GM18508 (cell line): ENCODE data around the gene GTF2A2.
"Not testable (repeated sequence)": the region's sequence is repeated elsewhere in the genome, so short reads cannot be mapped to it uniquely, and the experiment has no call there.

ENCODE experiments used
- ATAC-seq: cut with Tn5 transposase; IDR thresholded peaks from one replicate; pipeline ENCODE4 v1.9.1; 2021; ENCODE audit warnings: moderate number of reproducible peaks; ENCODE audit not compliant: insufficient read depth, unreplicated experiment

Gene GTF2A2, protein sequence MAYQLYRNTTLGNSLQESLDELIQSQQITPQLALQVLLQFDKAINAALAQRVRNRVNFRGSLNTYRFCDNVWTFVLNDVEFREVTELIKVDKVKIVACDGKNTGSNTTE

DNA sequence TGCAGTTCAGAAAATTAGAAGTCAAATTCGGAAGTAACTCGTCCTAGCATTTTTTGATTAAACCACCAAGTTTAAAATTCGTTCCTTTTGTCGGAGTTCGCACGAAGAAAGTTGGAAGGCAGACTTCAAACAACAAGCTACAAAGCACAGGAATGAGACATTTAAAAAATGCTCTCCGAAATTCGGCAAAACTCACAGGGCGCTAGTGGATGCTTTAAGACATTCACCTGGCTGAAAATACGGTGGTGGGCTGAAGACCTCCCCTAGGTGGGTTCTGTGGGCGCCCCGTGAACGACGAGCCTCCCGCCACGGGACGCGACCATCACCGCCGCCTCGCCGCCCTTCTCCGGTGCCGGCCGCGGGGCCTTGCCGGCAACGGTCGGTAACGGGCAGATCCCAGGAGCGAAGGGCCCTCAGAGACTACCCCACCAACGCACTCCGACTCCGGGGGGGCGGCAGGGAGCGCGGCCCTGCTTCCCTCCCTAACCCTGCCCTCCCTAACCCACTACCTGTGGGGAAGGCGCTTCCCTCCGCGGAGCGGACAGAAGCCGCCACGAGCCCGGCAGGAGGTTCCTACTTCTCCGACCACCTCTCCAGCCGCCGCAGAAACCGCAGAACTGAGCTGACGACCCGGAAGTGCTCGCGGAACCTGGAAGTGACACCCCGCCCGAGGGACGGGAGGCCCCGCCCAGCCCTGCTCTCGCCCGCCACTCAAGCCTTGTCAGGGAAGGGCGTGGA, at the start of gene GTF2A2:
Gene GTF2A2, minus strand, starts transcription at position 619 of the 738 bp plus-strand sequence. CDS start 5,238 bp downstream, outside the sequence.
- ATAC-seq, result no peak

DNA sequence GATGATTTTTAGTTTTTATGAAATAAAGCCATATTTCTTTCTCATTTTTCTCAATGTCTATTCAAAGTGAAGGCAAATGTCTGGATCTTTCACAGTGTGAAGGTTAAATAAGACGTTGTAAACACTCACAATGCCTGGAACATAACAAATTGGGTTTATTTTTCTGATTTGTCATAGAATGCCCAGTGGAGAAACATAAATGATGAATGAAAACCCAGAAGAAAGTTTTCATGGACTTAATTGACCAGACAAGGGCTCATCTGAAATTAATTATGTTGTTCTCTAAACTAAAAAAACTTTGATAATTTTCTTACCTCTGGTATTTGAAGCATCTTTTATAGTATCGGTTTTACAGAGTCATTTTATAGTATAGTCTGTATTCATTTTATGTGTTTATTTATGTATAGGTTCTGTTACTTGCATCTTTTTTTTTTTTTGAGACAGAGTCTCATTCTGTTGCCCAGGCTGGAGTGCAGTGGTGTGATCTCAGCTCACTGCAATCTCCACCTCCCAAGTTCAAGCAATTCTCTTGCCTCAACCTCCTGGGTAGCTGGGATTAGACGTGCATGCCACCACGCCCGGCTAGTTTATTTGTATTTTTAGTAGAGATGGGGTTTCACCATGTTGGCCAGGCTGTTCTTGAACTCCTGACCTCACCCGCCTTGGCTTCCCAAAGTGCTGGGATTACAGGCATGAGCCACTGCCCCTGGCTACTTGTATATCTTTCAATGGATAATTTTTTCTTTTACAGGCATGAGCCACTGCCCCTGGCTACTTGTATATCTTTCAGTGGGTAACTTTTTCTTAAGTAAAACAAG, 46.9 kb upstream of the GTF2A2 start:
- ATAC-seq, result no peak

DNA sequence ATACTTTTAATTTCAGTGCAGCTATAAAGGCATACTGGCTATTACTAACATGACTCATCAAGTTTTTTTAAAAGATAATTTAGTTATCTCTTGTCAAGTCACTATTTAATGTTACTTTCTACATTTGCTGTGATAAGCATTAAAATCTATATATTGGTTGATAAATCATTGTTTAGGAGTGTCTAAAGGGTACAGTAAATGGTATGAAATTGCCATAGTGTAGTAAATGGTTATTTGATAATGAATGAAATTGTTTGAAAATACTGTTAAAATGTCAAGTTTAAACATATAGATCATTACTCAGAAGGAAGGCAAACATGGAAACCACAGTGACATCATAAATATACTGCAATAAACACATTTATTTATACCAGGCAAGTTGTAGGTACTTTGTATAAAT, 45.0 kb upstream of the GTF2A2 start:
- ATAC-seq, result no peak

DNA sequence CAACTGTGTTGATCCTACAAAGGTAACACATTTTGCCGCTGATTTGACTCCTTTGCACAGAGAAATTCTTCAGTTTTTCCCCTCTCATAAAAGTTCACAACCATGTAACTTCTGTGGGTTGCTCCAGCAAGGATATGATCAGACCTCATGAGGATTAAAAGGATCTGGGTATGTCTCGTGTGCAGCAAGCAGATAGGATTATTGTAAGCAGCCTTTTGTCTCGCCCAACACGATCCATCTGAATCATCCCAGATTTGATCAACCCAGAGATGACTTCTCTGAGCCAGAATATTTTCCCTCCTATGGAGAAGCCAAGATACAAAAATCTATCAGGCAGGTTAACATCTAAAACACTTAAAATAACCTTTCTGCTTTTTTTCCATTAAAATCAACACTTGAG, 44.6 kb upstream of the GTF2A2 start:
- no peak for ATAC-seq

DNA sequence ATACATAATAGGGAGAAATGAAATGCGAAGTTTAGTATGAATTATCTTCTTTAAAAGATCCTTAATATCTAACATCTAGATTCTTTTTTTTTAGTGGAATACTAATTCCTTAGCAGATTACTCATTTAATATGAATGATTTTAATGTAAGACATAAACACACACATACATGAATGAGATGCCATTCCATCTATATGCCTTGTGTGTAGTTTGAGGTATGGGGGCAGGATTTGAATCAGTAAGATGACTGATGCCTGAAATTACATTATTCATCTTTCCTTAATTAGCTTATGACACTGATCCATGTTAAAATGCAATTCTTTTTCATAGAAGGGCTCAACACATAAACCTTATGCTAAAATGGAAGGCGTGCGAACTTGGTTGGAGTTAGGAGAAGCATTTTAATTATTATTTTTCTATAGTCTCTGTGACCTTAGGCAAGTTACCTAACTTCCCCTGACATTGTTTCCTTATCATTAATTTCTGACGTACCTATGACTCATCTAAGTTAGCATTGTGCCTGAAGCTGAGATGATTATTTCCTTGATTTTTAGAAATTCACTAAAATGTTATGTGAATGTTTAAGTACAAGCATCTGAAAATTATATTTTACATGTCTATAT, 42.6 kb upstream of the GTF2A2 start:
- no peak for ATAC-seq

DNA sequence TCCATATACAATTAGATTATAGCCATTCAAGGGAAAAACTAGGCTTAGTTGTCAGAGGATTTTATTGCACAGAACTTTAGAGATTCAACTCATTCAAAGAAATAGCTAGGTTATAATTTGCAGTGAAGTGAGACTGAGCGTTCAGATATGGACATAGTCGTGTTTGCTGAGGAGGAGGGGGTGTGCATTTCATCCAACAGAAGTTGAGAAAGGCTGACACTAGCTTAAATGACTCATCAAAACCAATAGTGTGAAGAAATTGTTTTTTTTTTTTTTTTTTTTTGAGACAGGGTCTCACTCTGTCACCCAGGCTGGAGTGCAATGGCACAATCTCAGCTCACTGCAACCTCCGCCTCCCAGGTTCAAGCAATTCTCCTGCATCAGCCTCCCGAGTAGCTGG, 40.8 kb upstream of the GTF2A2 start:
- ATAC-seq, result not testable (repeated sequence)

DNA sequence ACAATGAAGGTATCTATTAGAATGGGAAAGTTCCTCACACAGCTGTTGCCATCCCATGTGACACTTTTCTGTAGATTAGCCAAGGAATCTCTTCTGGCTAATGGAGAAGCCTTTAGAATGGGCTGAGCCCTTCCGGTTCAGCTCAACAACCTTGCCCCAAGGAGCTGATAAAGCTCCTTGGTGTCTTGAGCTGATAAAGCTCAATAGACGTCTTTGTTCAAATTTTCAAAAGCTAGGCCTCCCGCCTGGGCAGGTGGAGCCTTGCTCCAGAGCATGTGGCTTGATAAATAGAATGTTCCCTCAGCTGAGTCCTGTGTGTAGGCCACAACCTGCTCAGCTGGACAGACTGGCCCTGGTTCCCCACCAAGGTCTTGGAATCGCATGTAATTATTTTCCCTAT, 39.0 kb upstream of the GTF2A2 start:
- no peak for ATAC-seq

DNA sequence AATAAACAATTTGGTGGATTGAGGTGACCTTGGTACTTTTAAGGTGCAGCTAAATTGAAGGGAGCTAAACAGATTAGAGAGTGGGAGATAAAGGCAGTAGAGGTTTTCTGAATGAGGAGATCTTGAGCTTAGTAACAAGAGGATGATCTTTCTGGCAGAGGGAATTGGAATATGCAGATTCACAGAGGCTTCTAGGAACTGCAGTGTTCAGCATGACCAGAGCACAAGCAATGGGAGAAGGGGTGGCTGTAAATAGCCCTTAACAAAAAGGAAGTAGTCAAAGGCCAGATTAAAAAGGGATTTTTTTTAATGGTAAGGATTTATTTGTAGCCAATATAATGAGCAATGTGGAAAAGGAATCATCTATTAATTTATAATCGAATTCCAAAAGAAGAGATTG, 37.5 kb upstream of the GTF2A2 start:
- ATAC-seq, result no peak

DNA sequence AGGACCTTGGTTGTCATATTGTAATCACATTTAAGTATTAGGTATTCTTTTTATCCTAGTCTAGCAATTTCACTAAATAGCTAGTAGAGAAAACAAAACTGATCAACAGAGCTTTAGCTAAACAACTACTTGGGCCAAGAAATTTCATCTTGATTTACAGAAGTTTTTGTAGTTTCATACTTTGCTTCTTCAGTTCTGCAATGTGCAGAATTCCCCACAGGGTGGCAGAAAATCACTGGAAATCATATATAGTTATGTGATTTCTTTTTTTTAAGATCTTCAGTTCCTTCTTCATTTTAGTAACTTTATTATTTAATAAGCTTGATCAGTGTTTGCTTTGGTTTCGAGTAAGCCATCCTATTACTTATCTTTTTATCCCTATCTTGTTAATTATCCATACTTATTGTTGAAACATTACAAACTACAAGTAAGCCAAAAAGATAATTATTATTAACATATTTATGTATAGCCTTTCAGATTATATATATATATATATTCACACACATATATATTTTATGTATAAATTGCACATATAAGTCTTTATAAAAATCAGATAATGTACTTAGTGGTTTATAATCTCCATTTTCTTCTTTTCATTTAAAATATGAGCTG, 34.0 kb upstream of the GTF2A2 start:
- ATAC-seq, result no peak

DNA sequence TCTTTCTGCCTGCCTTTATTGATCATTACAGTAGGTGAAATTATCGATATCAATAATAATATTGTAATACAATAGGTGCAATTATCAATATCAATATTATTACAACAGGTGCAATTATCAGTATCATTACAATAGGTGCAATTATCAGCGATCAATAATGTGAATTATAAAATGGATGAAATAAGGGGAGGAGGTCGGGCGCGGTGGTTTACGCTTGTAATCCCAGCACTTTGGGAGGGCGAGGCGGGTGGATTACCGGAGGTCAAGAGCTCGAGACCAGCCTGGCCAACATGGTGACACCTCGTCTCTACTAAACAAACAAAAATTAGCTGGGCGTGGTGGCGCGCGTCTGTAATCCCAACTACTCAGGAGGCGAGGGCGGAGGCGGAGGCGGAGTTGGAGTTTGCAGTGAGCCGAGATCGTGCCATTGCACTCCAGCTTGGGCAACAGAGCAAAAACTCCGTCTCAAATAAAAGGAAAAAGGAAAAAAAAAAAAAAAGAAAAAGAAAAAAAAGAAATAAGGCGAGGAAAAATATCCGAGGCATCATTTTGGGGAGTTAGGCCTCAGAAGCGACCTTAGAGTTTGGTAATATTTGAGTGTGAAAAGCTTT, 32.4 kb upstream of the GTF2A2 start:
- no peak for ATAC-seq

DNA sequence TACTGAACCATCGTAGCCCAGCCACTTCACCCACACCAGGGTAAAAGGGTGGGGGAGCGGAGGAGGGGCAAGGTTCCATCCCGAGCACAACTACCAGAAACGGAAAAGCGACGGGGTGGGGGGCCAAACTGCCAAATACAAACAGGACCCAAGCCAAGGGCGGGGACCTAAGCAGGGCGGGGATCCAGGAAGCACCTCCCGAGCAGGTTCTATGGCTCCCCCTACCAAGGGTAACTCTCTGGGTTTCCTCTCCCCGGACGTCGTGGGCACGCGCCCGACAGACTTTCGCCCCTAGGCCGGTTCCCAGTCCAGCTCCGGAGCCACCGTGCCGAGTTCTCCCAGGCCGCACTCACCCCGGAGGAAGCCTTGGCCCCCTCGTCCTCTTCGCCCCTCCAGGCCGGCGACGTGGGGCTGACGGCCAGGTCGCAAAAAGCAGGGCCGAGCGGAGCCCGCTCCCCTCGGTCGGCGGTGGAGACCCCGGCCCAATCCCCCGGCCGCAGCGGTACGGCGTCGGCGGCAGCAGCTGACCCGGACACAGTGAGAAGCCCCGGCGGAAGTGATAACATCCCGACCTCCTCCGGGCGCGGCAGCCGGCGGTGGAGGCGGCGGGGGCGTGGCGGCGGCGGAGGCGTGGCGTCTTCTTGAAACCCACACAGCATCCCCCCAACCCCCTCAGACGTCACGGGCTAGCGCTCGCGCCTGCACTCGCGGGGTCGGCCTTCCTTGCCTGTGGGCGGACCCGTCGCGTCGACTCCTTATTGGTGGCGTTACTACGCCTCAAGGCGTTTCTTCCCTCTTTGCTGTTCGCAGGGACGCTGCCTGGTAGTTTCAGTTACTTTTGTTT, 31.7 kb upstream of the GTF2A2 start, which contains the start of gene BNIP2:
Gene BNIP2, minus strand, starts transcription at position 539 of the 844 bp plus-strand sequence. CDS start 6,863 bp downstream, outside the sequence.
- peak; percentile 50 for ATAC-seq

DNA sequence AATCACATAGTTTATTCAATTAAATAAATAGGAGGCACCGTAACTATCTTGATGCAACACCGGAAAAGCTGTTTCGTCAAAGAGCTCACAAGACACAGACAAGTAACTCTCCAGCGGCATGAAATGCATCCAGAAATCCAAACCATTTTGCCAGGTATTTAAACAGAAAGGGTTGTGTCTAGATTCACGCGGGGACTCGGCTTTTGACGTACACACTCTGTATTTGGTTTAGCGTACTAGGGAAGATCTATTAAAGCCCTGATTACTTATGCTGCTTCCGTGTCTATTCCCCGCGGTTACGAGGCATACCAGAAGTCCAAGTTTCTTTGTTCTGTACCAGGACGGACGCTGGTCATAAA, 31.1 kb upstream of the GTF2A2 start:
- no peak for ATAC-seq

DNA sequence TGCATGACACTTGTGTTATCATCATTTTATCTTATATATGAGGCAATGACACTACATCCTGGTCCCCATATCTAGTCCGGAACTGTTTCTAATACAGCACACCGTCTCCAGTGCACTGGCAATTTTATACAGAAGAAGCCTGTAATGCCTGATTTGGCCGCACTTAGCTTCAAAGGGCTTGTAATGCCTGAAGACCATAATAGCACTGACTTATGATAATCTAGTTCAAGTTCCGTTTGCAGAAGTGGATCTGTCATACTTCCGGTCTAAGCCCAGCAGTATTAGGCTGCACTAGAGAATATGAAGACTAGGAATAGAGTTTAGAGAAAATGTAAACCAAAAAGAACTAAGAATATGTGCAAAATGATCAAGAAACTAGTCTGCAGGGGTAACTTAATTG, 30.5 kb upstream of the GTF2A2 start:
- ATAC-seq, result no peak

DNA sequence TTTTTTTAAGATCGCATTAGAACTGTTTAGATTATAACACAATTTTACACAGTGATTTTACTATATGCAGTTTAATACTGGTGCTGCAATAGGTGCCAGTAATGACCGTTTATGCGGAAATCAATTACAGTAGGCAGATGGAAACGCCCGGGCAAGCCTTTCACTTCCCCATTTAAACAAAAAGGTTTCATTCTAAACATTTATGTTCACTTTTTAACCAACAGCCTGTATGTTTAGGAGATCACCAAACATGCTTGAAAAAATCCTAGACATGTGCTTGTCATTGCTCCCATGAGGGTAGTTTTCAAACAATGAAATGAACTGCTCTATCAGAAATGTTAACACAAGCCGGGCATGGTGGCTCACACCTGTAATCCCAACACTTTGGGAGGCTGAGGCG, 29.1 kb upstream of the GTF2A2 start:
- ATAC-seq, result no peak

DNA sequence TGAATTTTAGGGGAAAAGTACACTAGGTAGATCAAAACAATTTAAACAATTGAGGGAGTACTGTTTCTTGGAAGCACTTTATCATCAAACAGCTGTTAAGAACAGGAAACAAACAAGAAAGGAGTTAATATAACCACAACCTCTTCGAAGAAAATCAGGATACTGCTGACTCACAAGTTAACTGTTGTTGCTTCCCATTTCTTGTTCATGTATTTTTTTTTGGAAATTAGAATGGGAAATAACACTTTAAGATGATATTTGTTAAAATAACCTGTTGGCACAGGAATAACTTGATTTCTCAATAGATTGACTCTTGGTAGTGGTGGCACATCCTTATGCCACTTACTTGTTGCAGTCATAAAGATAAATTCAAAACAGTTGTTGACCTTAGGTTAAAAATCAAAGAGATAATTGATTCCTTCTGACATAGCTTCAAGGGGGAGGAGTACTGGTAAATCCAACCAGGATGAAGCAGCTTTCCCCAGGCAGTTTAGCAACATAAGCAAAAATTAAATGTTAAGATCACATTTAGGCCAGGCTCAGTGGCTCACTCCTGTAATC, 28.5 kb upstream of the GTF2A2 start:
- ATAC-seq, result no peak

DNA sequence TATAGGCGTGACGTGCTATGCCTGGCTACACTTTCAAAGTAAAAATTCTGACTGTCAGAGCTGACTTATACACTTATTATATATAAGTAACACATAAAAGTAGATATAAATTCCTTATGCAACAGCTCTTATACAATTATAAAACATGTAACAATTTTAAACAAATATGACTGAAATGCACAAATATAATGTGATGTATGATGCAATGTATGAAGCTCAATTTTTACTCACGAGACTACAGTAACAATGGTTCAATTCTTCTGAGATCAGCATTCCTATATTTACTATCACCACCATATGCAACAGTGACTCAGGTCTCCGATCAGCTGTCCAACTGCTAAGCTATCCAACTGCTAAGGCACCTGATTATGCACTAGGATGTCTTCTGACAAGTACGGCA, 23.6 kb upstream of the GTF2A2 start:
- no peak for ATAC-seq

DNA sequence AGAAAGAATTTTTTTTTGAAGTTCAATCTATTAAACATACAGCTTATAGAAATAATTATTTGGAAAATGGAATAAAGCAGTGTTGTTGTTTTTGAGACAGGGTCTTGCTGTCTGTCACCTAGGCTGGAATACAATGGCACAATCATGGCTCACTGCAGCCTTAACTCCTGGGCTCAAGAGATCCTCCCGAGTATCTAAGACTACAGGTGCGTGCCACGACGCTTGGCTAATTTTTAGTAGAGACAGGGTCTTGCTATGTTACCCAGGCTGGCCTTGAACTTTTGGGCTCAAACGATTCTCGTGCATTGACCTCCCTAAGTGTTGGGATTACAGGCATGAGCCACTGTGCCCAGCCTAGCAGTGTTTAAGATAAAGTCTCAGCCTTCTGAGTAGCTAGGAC, 23.0 kb upstream of the GTF2A2 start:
- ATAC-seq, result no peak

DNA sequence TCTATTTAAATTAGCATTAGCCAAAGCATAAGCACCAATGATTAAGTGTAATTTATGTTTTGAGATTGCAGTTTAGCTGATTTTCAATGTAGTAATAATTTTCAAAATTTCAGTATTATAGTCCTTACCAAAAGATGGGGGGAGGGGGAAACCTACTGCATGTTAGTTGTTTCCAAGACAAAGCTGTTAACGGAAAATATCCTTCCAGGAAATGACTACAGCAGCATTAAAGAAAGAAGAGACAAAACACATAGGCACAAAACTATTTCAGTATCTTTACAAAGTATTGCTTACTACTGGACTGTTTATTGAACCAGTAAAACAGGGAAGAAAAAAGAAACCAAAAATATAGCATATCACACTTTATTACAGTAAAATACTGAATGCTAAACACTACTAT, 21.3 kb upstream of the GTF2A2 start:
- ATAC-seq, result no peak

DNA sequence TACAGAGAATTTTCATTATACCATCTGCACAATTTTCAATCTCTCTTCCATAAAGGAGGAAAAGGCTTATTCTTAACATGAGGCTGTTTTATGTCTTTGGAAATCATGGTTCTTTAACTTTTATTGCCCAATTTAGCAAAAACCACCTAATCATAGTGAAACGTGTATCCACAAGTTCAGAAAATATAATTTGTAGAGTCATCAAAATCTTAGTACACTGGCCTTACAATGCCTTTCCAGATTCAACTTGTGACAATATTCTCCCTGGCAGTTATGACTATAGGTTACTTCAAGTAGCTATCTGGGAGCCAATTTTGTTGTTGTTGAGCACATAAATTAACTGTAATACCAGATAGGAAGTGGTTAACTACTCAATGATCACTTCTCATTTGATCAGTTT, 20.9 kb upstream of the GTF2A2 start:
- ATAC-seq, result no peak
